ENCODE measurements around the gene ABO.
"Not testable (repeated sequence)": the region's sequence is repeated elsewhere in the genome, so short reads cannot be mapped to it uniquely, and the experiment has no call there.

The ABO gene

GRCh38 chr9:133306242-133307204, 31.5 kb upstream of the ABO start:
- no peak overlapping the region for H3K4me3 ChIP-seq (ENCODE audit: low read depth, low read length)
- H3K9ac ChIP-seq (ENCODE audit: low read depth, low read length): no peak overlapping the region
- no peaks in the 10 kb centered on the region; the same call in 1 of the 2 replicates for H3K27me3 ChIP-seq (ENCODE audit: control insufficient read depth, insufficient read depth, low read length)
- H3K27ac ChIP-seq (ENCODE audit: low read depth, low read length): no peak overlapping the region
- peaks cover 9% of the 10 kb centered on the region for H3K9me3 ChIP-seq (ENCODE audit: control insufficient read depth, insufficient read depth, low read length)
- H3K4me1 ChIP-seq (ENCODE audit: control insufficient read depth, insufficient read depth, low read length): no peaks in the 10 kb centered on the region
- no peaks in the 10 kb centered on the region for H3K36me3 ChIP-seq (ENCODE audit: control insufficient read depth, insufficient read depth, low read length)

- no peak overlapping the region for H3K9ac ChIP-seq (ENCODE audit: low read depth, low read length)
- no peaks in the 10 kb centered on the region; the same call in 1 of the 2 replicates for H3K27me3 ChIP-seq (ENCODE audit: control insufficient read depth, insufficient read depth, low read length)
- no peaks in the 10 kb centered on the region for H3K4me1 ChIP-seq (ENCODE audit: control insufficient read depth, insufficient read depth, low read length)
- peaks cover 9% of the 10 kb centered on the region for H3K9me3 ChIP-seq (ENCODE audit: control insufficient read depth, insufficient read depth, low read length)
- H3K36me3 ChIP-seq (ENCODE audit: control insufficient read depth, insufficient read depth, low read length): no peaks in the 10 kb centered on the region
- H3K27ac ChIP-seq (ENCODE audit: low read depth, low read length): no peak overlapping the region
- H3K4me3 ChIP-seq (ENCODE audit: low read depth, low read length): no peak overlapping the region
These were observed 30.7 kb upstream of the ABO start for GRCh38 chr9:133305731-133306130.

- Histone ChIP-seq H3K9me3 (ENCODE audit: control insufficient read depth, insufficient read depth, low read length) (peaks cover 7% of the 10 kb centered on the region), H3K4me1 (ENCODE audit: control insufficient read depth, insufficient read depth, low read length) (no peaks in the 10 kb centered on the region), H3K36me3 (ENCODE audit: control insufficient read depth, insufficient read depth, low read length) (no peaks in the 10 kb centered on the region), H3K4me3 (ENCODE audit: low read depth, low read length) (no peak overlapping the region), H3K9ac (ENCODE audit: low read depth, low read length) (no peak overlapping the region), H3K27ac (ENCODE audit: low read depth, low read length) (no peak overlapping the region), H3K27me3 (ENCODE audit: control insufficient read depth, insufficient read depth, low read length) (no peaks in the 10 kb centered on the region; the same call in 1 of the 2 replicates)
These were observed 29.7 kb upstream of the ABO start for GRCh38 chr9:133304477-133305377.

- Histone ChIP-seq H3K36me3 (ENCODE audit: control insufficient read depth, insufficient read depth, low read length) (no peaks in the 10 kb centered on the region), H3K9me3 (ENCODE audit: control insufficient read depth, insufficient read depth, low read length) (peaks cover under 1% of the 10 kb centered on the region; the same call in 1 of the 2 replicates), H3K9ac (ENCODE audit: low read depth, low read length) (no peak overlapping the region), H3K27me3 (ENCODE audit: control insufficient read depth, insufficient read depth, low read length) (no peaks in the 10 kb centered on the region; the same call in 1 of the 2 replicates), H3K4me1 (ENCODE audit: control insufficient read depth, insufficient read depth, low read length) (no peaks in the 10 kb centered on the region), H3K27ac (ENCODE audit: low read depth, low read length) (no peak overlapping the region), H3K4me3 (ENCODE audit: low read depth, low read length) (no peak overlapping the region)
These were observed 29.1 kb upstream of the ABO start for GRCh38 chr9:133304158-133304470.

GRCh38 chr9:133303266-133304157, 28.5 kb upstream of the ABO start:
- H3K36me3 ChIP-seq (ENCODE audit: control insufficient read depth, insufficient read depth, low read length): no peaks in the 10 kb centered on the region
- H3K27ac ChIP-seq (ENCODE audit: low read depth, low read length): no peak overlapping the region
- no peaks in the 10 kb centered on the region for H3K9me3 ChIP-seq (ENCODE audit: control insufficient read depth, insufficient read depth, low read length)
- no peaks in the 10 kb centered on the region; the same call in 1 of the 2 replicates for H3K27me3 ChIP-seq (ENCODE audit: control insufficient read depth, insufficient read depth, low read length)
- H3K9ac ChIP-seq (ENCODE audit: low read depth, low read length): no peak overlapping the region
- H3K4me1 ChIP-seq (ENCODE audit: control insufficient read depth, insufficient read depth, low read length): no peaks in the 10 kb centered on the region
- no peak overlapping the region for H3K4me3 ChIP-seq (ENCODE audit: low read depth, low read length)

- H3K27ac ChIP-seq (ENCODE audit: low read depth, low read length): no peak overlapping the region
- no peak overlapping the region for H3K4me3 ChIP-seq (ENCODE audit: low read depth, low read length)
- H3K9ac ChIP-seq (ENCODE audit: low read depth, low read length): no peak overlapping the region
- no peaks in the 10 kb centered on the region for H3K36me3 ChIP-seq (ENCODE audit: control insufficient read depth, insufficient read depth, low read length)
- no peaks in the 10 kb centered on the region; the same call in 1 of the 2 replicates for H3K27me3 ChIP-seq (ENCODE audit: control insufficient read depth, insufficient read depth, low read length)
- no peaks in the 10 kb centered on the region for H3K9me3 ChIP-seq (ENCODE audit: control insufficient read depth, insufficient read depth, low read length)
- H3K4me1 ChIP-seq (ENCODE audit: control insufficient read depth, insufficient read depth, low read length): no peaks in the 10 kb centered on the region
These were observed 26.5 kb upstream of the ABO start for GRCh38 chr9:133301253-133302230.

- not testable (repeated sequence) for H3K27ac ChIP-seq (ENCODE audit: low read depth, low read length); H3K27me3 ChIP-seq (ENCODE audit: control insufficient read depth, insufficient read depth, low read length); H3K36me3 ChIP-seq (ENCODE audit: control insufficient read depth, insufficient read depth, low read length); H3K9ac ChIP-seq (ENCODE audit: low read depth, low read length); H3K4me1 ChIP-seq (ENCODE audit: control insufficient read depth, insufficient read depth, low read length); H3K9me3 ChIP-seq (ENCODE audit: control insufficient read depth, insufficient read depth, low read length); H3K4me3 ChIP-seq (ENCODE audit: low read depth, low read length)
These were observed 25.0 kb upstream of the ABO start for GRCh38 chr9:133299996-133300395.

- Histone ChIP-seq H3K4me1 (ENCODE audit: control insufficient read depth, insufficient read depth, low read length) (no peaks in the 10 kb centered on the region), H3K9ac (ENCODE audit: low read depth, low read length) (no peak overlapping the region), H3K36me3 (ENCODE audit: control insufficient read depth, insufficient read depth, low read length) (no peaks in the 10 kb centered on the region), H3K4me3 (ENCODE audit: low read depth, low read length) (no peak overlapping the region), H3K27me3 (ENCODE audit: control insufficient read depth, insufficient read depth, low read length) (no peaks in the 10 kb centered on the region), H3K9me3 (ENCODE audit: control insufficient read depth, insufficient read depth, low read length) (peaks cover 24% of the 10 kb centered on the region), H3K27ac (ENCODE audit: low read depth, low read length) (no peak overlapping the region)
These were observed 19.3 kb upstream of the ABO start for GRCh38 chr9:133294257-133294656.

GRCh38 chr9:133290751-133291302, 15.8 kb upstream of the ABO start:
- Histone ChIP-seq H3K4me3 (ENCODE audit: low read depth, low read length) (no peak overlapping the region), H3K27ac (ENCODE audit: low read depth, low read length) (no peak overlapping the region), H3K36me3 (ENCODE audit: control insufficient read depth, insufficient read depth, low read length) (no peaks in the 10 kb centered on the region), H3K9ac (ENCODE audit: low read depth, low read length) (no peak overlapping the region), H3K27me3 (ENCODE audit: control insufficient read depth, insufficient read depth, low read length) (no peaks in the 10 kb centered on the region), H3K4me1 (ENCODE audit: control insufficient read depth, insufficient read depth, low read length) (no peaks in the 10 kb centered on the region), H3K9me3 (ENCODE audit: control insufficient read depth, insufficient read depth, low read length) (peaks cover 29% of the 10 kb centered on the region)

Measured in HUES48 (cell line).